Effector memory CD4-positive, alpha-beta T cell (primary cell): ENCODE results near the gene LRRC39.

Experiments
- DNase-seq, 3 donors: peaks; one replicate each; pipeline ENCODE4 v3.0.0-alpha.2; 2020
- H3K27ac ChIP-seq: 2 replicates; pipeline ENCODE4 v1.7.0; 2013; ENCODE audit warnings: mild to moderate bottlenecking, low read length, moderate library complexity; ENCODE audit not compliant: insufficient read depth, poor library complexity, severe bottlenecking
- H3K27me3 ChIP-seq: replicated peaks from 2 replicates; pipeline ENCODE4 v1.7.0; 2013; ENCODE audit warnings: mild to moderate bottlenecking, low read length; ENCODE audit not compliant: insufficient read depth, control insufficient read depth, poor library complexity, severe bottlenecking
- H3K36me3 ChIP-seq: 2 replicates; pipeline ENCODE4 v1.7.0; 2013; ENCODE audit warnings: mild to moderate bottlenecking, low read length, moderate library complexity; ENCODE audit not compliant: control insufficient read depth, insufficient read depth
- H3K4me1 ChIP-seq: 2 replicates; pipeline ENCODE4 v1.7.0; 2013; ENCODE audit warnings: low read length, mild to moderate bottlenecking; ENCODE audit not compliant: control insufficient read depth, insufficient read depth, poor library complexity, severe bottlenecking
- H3K4me3 ChIP-seq: 2 replicates; pipeline ENCODE4 v1.7.0; 2013; ENCODE audit warnings: low read length, low read depth, mild to moderate bottlenecking; ENCODE audit not compliant: insufficient read depth, poor library complexity, severe bottlenecking
- H3K9me3 ChIP-seq: 2 replicates; pipeline ENCODE4 v1.7.0; 2013; ENCODE audit warnings: mild to moderate bottlenecking, low read length, moderate library complexity; ENCODE audit not compliant: control insufficient read depth

LRRC39 gene

GRCh38 chr1:100132566-100133477, 45.2 kb downstream of the LRRC39 start, which contains the start of the genes SASS6 and TRMT13:
SASS6 (minus strand) TSS chr1:100132930; CDS start chr1:100132814, 116 bp downstream.
TRMT13 (plus strand) TSS chr1:100133163; CDS start chr1:100133169, 6 bp downstream.
- Histone ChIP-seq H3K9me3 (no peaks in the 10 kb centered on the region), H3K4me1 (peaks cover 6% of the 10 kb centered on the region), H3K36me3 (peaks cover 14% of the 10 kb centered on the region), H3K4me3 (peak within 1 kb of the TSS; percentile 79), H3K27me3 (no peaks in the 10 kb centered on the region), H3K27ac (peak within 1 kb of the TSS; percentile 66)
- DNase-seq: peak; percentile 89 to 93 (median 92)

GRCh38 chr1:100131623-100132022, 46.4 kb downstream of the LRRC39 start:
- no peak for DNase-seq
- Histone ChIP-seq H3K9me3 (no peaks in the 10 kb centered on the region), H3K4me3 (no peak overlapping the region), H3K27ac (no peak overlapping the region), H3K36me3 (peaks cover 2% of the 10 kb centered on the region), H3K27me3 (no peaks in the 10 kb centered on the region), H3K4me1 (peaks cover 6% of the 10 kb centered on the region)

GRCh38 chr1:100130552-100131077, 47.4 kb downstream of the LRRC39 start:
- Histone ChIP-seq H3K27me3 (no peaks in the 10 kb centered on the region), H3K27ac (no peak overlapping the region), H3K4me3 (no peak overlapping the region), H3K36me3 (no peaks in the 10 kb centered on the region), H3K4me1 (peaks cover 6% of the 10 kb centered on the region), H3K9me3 (no peaks in the 10 kb centered on the region)
- DNase-seq: no peak

GRCh38 chr1:100127226-100127625, 50.8 kb downstream of the LRRC39 start:
- no peaks in the 10 kb centered on the region for H3K36me3 ChIP-seq
- no peak for DNase-seq
- no peaks in the 10 kb centered on the region for H3K9me3 ChIP-seq

GRCh38 chr1:100122177-100122576, 55.9 kb downstream of the LRRC39 start:
- Histone ChIP-seq H3K36me3 (no peaks in the 10 kb centered on the region), H3K27me3 (no peaks in the 10 kb centered on the region), H3K4me3 (no peak overlapping the region), H3K27ac (no peak overlapping the region), H3K9me3 (no peaks in the 10 kb centered on the region), H3K4me1 (no peaks in the 10 kb centered on the region)
- no peak for DNase-seq

More at GRCh38 chr1:100127226-100127625, 50.8 kb downstream of the LRRC39 start:
- Histone ChIP-seq H3K27me3 (no peaks in the 10 kb centered on the region), H3K27ac (no peak overlapping the region), H3K4me1 (peaks cover 5% of the 10 kb centered on the region), H3K4me3 (no peak overlapping the region)

GRCh38 chr1:100115524-100115923, 62.5 kb downstream of the LRRC39 start:
- DNase-seq: no peak
- no peaks in the 10 kb centered on the region for H3K27me3 ChIP-seq
- no peak overlapping the region for H3K27ac ChIP-seq
- no peaks in the 10 kb centered on the region for H3K9me3 ChIP-seq
- H3K4me3 ChIP-seq: no peak overlapping the region
- H3K4me1 ChIP-seq: no peaks in the 10 kb centered on the region
- H3K36me3 ChIP-seq: no peaks in the 10 kb centered on the region

GRCh38 chr1:100109554-100110066, 68.4 kb downstream of the LRRC39 start:
- H3K36me3 ChIP-seq: peaks cover 4% of the 10 kb centered on the region
- DNase-seq: no peak
- no peak overlapping the region for H3K27ac ChIP-seq
- no peaks in the 10 kb centered on the region for H3K9me3 ChIP-seq
- H3K27me3 ChIP-seq: no peaks in the 10 kb centered on the region
- no peaks in the 10 kb centered on the region for H3K4me1 ChIP-seq
- no peak overlapping the region for H3K4me3 ChIP-seq

GRCh38 chr1:100107696-100108095, 70.4 kb downstream of the LRRC39 start:
- H3K9me3 ChIP-seq: no peaks in the 10 kb centered on the region
- H3K27ac ChIP-seq: no peak overlapping the region
- H3K36me3 ChIP-seq: peaks cover 11% of the 10 kb centered on the region
- no peak for DNase-seq
- H3K27me3 ChIP-seq: no peaks in the 10 kb centered on the region
- H3K4me1 ChIP-seq: no peaks in the 10 kb centered on the region
- no peak overlapping the region for H3K4me3 ChIP-seq

GRCh38 chr1:100101564-100101963, 76.5 kb downstream of the LRRC39 start:
- H3K27ac ChIP-seq: no peak overlapping the region
- peaks cover 7% of the 10 kb centered on the region for H3K36me3 ChIP-seq
- no peak overlapping the region for H3K4me3 ChIP-seq
- H3K9me3 ChIP-seq: no peaks in the 10 kb centered on the region
- no peak for DNase-seq
- no peaks in the 10 kb centered on the region for H3K4me1 ChIP-seq
- H3K27me3 ChIP-seq: no peaks in the 10 kb centered on the region

GRCh38 chr1:100100202-100100601, 77.9 kb downstream of the LRRC39 start:
- Histone ChIP-seq H3K9me3 (no peaks in the 10 kb centered on the region), H3K4me3 (no peak overlapping the region), H3K27me3 (no peaks in the 10 kb centered on the region), H3K27ac (no peak overlapping the region), H3K4me1 (no peaks in the 10 kb centered on the region), H3K36me3 (peaks cover 7% of the 10 kb centered on the region)
- DNase-seq: no peak
